Neural progenitor cell (in vitro differentiated cells): ENCODE measurements around the gene SLC38A9. TPM values are rescaled to one million over a fixed set of nuclear protein-coding genes. Genes with fewer than 3 reads are reported as not detected.

Source experiments
- DNase-seq: peaks from one replicate; pipeline ENCODE4 v3.0.0-alpha.2; 2016; ENCODE audit warnings: low spot score
- H2AFZ ChIP-seq: fragments of 200-600 bp; sonication (generic); replicated peaks from 2 replicates; pipeline ENCODE4 v1.6.1; 2016; ENCODE audit warnings: antibody characterized with exemption
- H3F3A ChIP-seq: fragments of 200-600 bp; sonication (generic); 2 replicates; pipeline ENCODE4 v1.6.1; 2016; ENCODE audit warnings: antibody characterized with exemption, low read depth
- H3K27ac ChIP-seq: fragments of 200-600 bp; sonication (generic); 2 replicates; pipeline ENCODE4 v1.5.1; 2016; ENCODE audit warnings: mild to moderate bottlenecking
- H3K27me3 ChIP-seq: fragments of 200-600 bp; sonication (generic); 2 replicates; pipeline ENCODE4 v1.6.1; 2016; ENCODE audit warnings: mild to moderate bottlenecking, moderate library complexity
- H3K36me3 ChIP-seq: fragments of 200-600 bp; sonication (generic); 2 replicates; pipeline ENCODE4 v1.5.1; 2016
- H3K4me1 ChIP-seq: fragments of 200-600 bp; sonication (generic); 2 replicates; pipeline ENCODE4 v1.6.1; 2016; ENCODE audit warnings: mixed run types
- H3K4me2 ChIP-seq: fragments of 200-600 bp; sonication (generic); 2 replicates; pipeline ENCODE4 v1.6.1; 2016
- H3K4me3 ChIP-seq: fragments of 200-600 bp; sonication (generic); 2 replicates; pipeline ENCODE4 v1.5.1; 2016
- H3K79me2 ChIP-seq: fragments of 200-600 bp; sonication (generic); 2 replicates; pipeline ENCODE4 v1.6.1; 2016; ENCODE audit warnings: low read depth
- H3K9ac ChIP-seq: fragments of 200-600 bp; sonication (generic); 2 replicates; pipeline ENCODE4 v1.6.1; 2016
- H3K9me3 ChIP-seq: fragments of 200-600 bp; sonication (generic); 2 replicates; pipeline ENCODE4 v1.5.1; 2016; ENCODE audit warnings: low read depth
- H4K20me1 ChIP-seq: fragments of 200-600 bp; sonication (generic); 2 replicates; pipeline ENCODE4 v1.6.1; 2016; ENCODE audit warnings: low read depth
- H3K27ac Mint-ChIP-seq: 3 replicates; pipeline ENCODE4 v1.8.0; 2021; ENCODE audit warnings: mixed read lengths
- H3K27me3 Mint-ChIP-seq: 2 replicates; pipeline ENCODE4 v1.8.0; 2022; ENCODE audit warnings: low read depth, mild to moderate bottlenecking, inconsistent platforms, moderate library complexity, mixed read lengths; ENCODE audit not compliant: insufficient read depth
- H3K36me3 Mint-ChIP-seq: 3 replicates; pipeline ENCODE4 v1.8.0; 2021; ENCODE audit warnings: mixed read lengths
- H3K4me1 Mint-ChIP-seq: 3 replicates; pipeline ENCODE4 v1.8.0; 2021; ENCODE audit warnings: mixed read lengths
- H3K4me3 Mint-ChIP-seq: 3 replicates; pipeline ENCODE4 v1.8.0; 2021; ENCODE audit warnings: mild to moderate bottlenecking, moderate library complexity, mixed read lengths
- H3K9me3 Mint-ChIP-seq: 3 replicates; pipeline ENCODE4 v1.8.0; 2020; ENCODE audit warnings: mixed read lengths
- CTCF ChIP-seq: fragments of 200-600 bp; sonication (generic); IDR thresholded peaks from 2 replicates; pipeline ENCODE4 v1.5.1; 2017; ENCODE audit warnings: antibody characterized with exemption, mild to moderate bottlenecking
- EZH2 ChIP-seq: fragments of 200-600 bp; sonication (generic); IDR thresholded peaks from 2 replicates; pipeline ENCODE4 v1.6.1; 2017; ENCODE audit warnings: antibody characterized with exemption, mild to moderate bottlenecking, moderate library complexity
- EZH2phosphoT487 ChIP-seq: fragments of 200-600 bp; sonication (generic); IDR thresholded peaks from 2 replicates; pipeline ENCODE4 v1.6.1; 2017; ENCODE audit warnings: antibody characterized with exemption
- total RNA-seq: library from RNA; depleted of rRNA; stranded (reverse); fragments of >200 nt; gene quantifications from 2 replicates; pipeline ENCODE4 v1.2.3, GENCODE V29; 2015; ENCODE audit warnings: low replicate concordance

Gene SLC38A9
- total RNA-seq, 1 donor from 2014 or later: 57.7 TPM

GRCh38 chr5:55599148-55600050, 112.7 kb downstream of the SLC38A9 start:
- Histone ChIP-seq H3K9me3 (no peaks in the 10 kb centered on the region), H3F3A (peaks cover 5% of the 10 kb centered on the region), H2AFZ (no peak overlapping the region), H3K4me1 (peaks cover 26% of the 10 kb centered on the region), H3K27me3 (no peaks in the 10 kb centered on the region), H3K4me3 (no peak overlapping the region), H3K9ac (no peak overlapping the region), H3K4me2 (no peak overlapping the region), H3K79me2 (no peaks in the 10 kb centered on the region), H3K36me3 (no peaks in the 10 kb centered on the region), H3K27ac (no peak overlapping the region), H4K20me1 (no peaks in the 10 kb centered on the region)
- peaks cover 54% of the 10 kb centered on the region for H3K4me1 Mint-ChIP-seq
- no peak overlapping the region for H3K4me3 Mint-ChIP-seq
- H3K27me3 Mint-ChIP-seq: peaks cover 6% of the 10 kb centered on the region
- no peak for DNase-seq
- H3K36me3 Mint-ChIP-seq: no peaks in the 10 kb centered on the region
- H3K27ac Mint-ChIP-seq: no peak overlapping the region
- no peaks in the 10 kb centered on the region for H3K9me3 Mint-ChIP-seq
- no peak for TF ChIP-seq EZH2phosphoT487
- TF ChIP-seq CTCF: no peak
- no peak for TF ChIP-seq EZH2

- H3K27ac ChIP-seq: no peak overlapping the region
- no peaks in the 10 kb centered on the region for H3K36me3 Mint-ChIP-seq
- DNase-seq: no peak
Observed at GRCh38 chr5:55597014-55597981, 114.8 kb downstream of the SLC38A9 start.

GRCh38 chr5:55594671-55595070, 117.5 kb downstream of the SLC38A9 start:
- no peaks in the 10 kb centered on the region for H3K36me3 ChIP-seq
- peaks cover 5% of the 10 kb centered on the region for H3K4me1 ChIP-seq
- H4K20me1 ChIP-seq: no peaks in the 10 kb centered on the region
- Mint-ChIP-seq H3K4me1 (peaks cover 10% of the 10 kb centered on the region), H3K4me3 (no peak overlapping the region), H3K36me3 (no peaks in the 10 kb centered on the region), H3K9me3 (peaks cover 3% of the 10 kb centered on the region), H3K27ac (no peak overlapping the region), H3K27me3 (peaks cover 5% of the 10 kb centered on the region)
- no peaks in the 10 kb centered on the region for H3K27me3 ChIP-seq
- no peaks in the 10 kb centered on the region for H3F3A ChIP-seq
- no peak for TF ChIP-seq EZH2phosphoT487
- TF ChIP-seq CTCF: no peak
- no peak for TF ChIP-seq EZH2
- no peaks in the 10 kb centered on the region for H3K79me2 ChIP-seq
- H3K9me3 ChIP-seq: no peaks in the 10 kb centered on the region
- H3K4me3 ChIP-seq: no peak overlapping the region
- H3K4me2 ChIP-seq: no peak overlapping the region
- H3K9ac ChIP-seq: no peak overlapping the region
- no peak overlapping the region for H2AFZ ChIP-seq
- no peak for DNase-seq
- no peak overlapping the region for H3K27ac ChIP-seq

More at GRCh38 chr5:55597014-55597981, 114.8 kb downstream of the SLC38A9 start:
- Histone ChIP-seq H2AFZ (no peak overlapping the region), H3K4me2 (no peak overlapping the region), H4K20me1 (no peaks in the 10 kb centered on the region), H3K4me1 (peaks cover 16% of the 10 kb centered on the region), H3K36me3 (no peaks in the 10 kb centered on the region), H3K4me3 (no peak overlapping the region), H3K27me3 (no peaks in the 10 kb centered on the region), H3K9ac (no peak overlapping the region), H3F3A (no peaks in the 10 kb centered on the region), H3K79me2 (no peaks in the 10 kb centered on the region), H3K9me3 (no peaks in the 10 kb centered on the region)
- Mint-ChIP-seq H3K4me1 (peaks cover 33% of the 10 kb centered on the region), H3K27me3 (peaks cover 5% of the 10 kb centered on the region), H3K9me3 (no peaks in the 10 kb centered on the region), H3K27ac (no peak overlapping the region), H3K4me3 (no peak overlapping the region)
- TF ChIP-seq CTCF (no peak), EZH2 (no peak), EZH2phosphoT487 (no peak)
